Astrocyte (in vitro differentiated cells and primary cell): ENCODE results near the gene NEK10. TPM values are rescaled to one million over a fixed set of nuclear protein-coding genes. Genes with fewer than 3 reads are reported as not detected.
"Not testable (repeated sequence)": the region's sequence is repeated elsewhere in the genome, so short reads cannot be mapped to it uniquely, and the experiment has no call there.

Experiments
- DNase-seq: peaks from one replicate; pipeline ENCODE4 v3.0.0-alpha.2; 2010; ENCODE audit warnings: low read depth
- FAIRE-seq: peaks from 2 replicates; lab custom pipeline; 2011; peaks lifted over from hg19 to GRCh38; lab: Jason Lieb, UNC
- H2AFZ ChIP-seq: 2 replicates; pipeline ENCODE4 v1.6.0; 2012; ENCODE audit warnings: low read depth, low read length, inconsistent platforms
- H3K27ac ChIP-seq: 2 replicates; pipeline ENCODE4 v1.5.1; 2011; ENCODE audit warnings: low read depth, low read length, inconsistent platforms
- H3K27me3 ChIP-seq: 2 replicates; pipeline ENCODE4 v1.6.0; 2011; ENCODE audit warnings: low read length, inconsistent platforms; ENCODE audit not compliant: insufficient read depth
- H3K36me3 ChIP-seq: 2 replicates; pipeline ENCODE4 v1.5.1; 2011; ENCODE audit warnings: low read length, inconsistent platforms; ENCODE audit not compliant: insufficient read depth
- H3K4me1 ChIP-seq: 2 replicates; pipeline ENCODE4 v1.5.1; 2011; ENCODE audit warnings: low read length, inconsistent platforms; ENCODE audit not compliant: insufficient read depth
- H3K4me2 ChIP-seq: 2 replicates; pipeline ENCODE4 v1.6.0; 2012; ENCODE audit warnings: low read length, inconsistent platforms
- H3K4me3 ChIP-seq: 2 replicates; pipeline ENCODE4 v1.5.1; 2011; ENCODE audit warnings: low read depth, mild to moderate bottlenecking, low read length, inconsistent platforms; ENCODE audit not compliant: insufficient read depth
- H3K79me2 ChIP-seq: 2 replicates; pipeline ENCODE4 v1.6.0; 2012; ENCODE audit warnings: mild to moderate bottlenecking, low read length, inconsistent platforms; ENCODE audit not compliant: insufficient read depth
- H3K9ac ChIP-seq: 2 replicates; pipeline ENCODE4 v1.6.0; 2012; ENCODE audit warnings: mild to moderate bottlenecking, low read length, inconsistent platforms
- H3K9me3 ChIP-seq: 2 replicates; pipeline ENCODE4 v1.5.1; 2012; ENCODE audit warnings: low read depth, mild to moderate bottlenecking, low read length, inconsistent platforms; ENCODE audit not compliant: insufficient read depth
- H4K20me1 ChIP-seq: 2 replicates; pipeline ENCODE4 v1.6.0; 2012; ENCODE audit warnings: low read length, inconsistent platforms; ENCODE audit not compliant: insufficient read depth
- H3K27ac Mint-ChIP-seq: one replicate; pipeline ENCODE4 v1.8.0; 2021; ENCODE audit warnings: mild to moderate bottlenecking, mixed read lengths; ENCODE audit not compliant: unreplicated experiment
- H3K27me3 Mint-ChIP-seq: one replicate; pipeline ENCODE4 v1.8.0; 2021; ENCODE audit warnings: low read depth, mixed read lengths; ENCODE audit not compliant: unreplicated experiment
- H3K36me3 Mint-ChIP-seq: one replicate; pipeline ENCODE4 v1.8.0; 2021; ENCODE audit warnings: low read depth, mixed read lengths; ENCODE audit not compliant: unreplicated experiment
- H3K4me1 Mint-ChIP-seq: one replicate; pipeline ENCODE4 v1.8.0; 2021; ENCODE audit warnings: low read depth, mixed read lengths; ENCODE audit not compliant: unreplicated experiment
- H3K4me3 Mint-ChIP-seq: one replicate; pipeline ENCODE4 v1.8.0; 2021; ENCODE audit warnings: mild to moderate bottlenecking, moderate library complexity, mixed read lengths; ENCODE audit not compliant: unreplicated experiment
- H3K9me3 Mint-ChIP-seq: one replicate; pipeline ENCODE4 v1.8.0; 2021; ENCODE audit warnings: mild to moderate bottlenecking, mixed read lengths; ENCODE audit not compliant: unreplicated experiment
- EZH2 ChIP-seq: IDR thresholded peaks from 2 replicates; pipeline ENCODE4 v1.6.1; 2012; ENCODE audit warnings: mild to moderate bottlenecking, low read length, inconsistent platforms; ENCODE audit not compliant: insufficient read depth
- total RNA-seq: library from RNA; stranded (reverse); gene quantifications from 2 replicates; pipeline ENCODE4 v1.2.1, GENCODE V29; 2021
- TF ChIP-seq, protein P1 (sequence below): IDR thresholded peaks from 2 replicates; pipeline ENCODE4 v1.5.1; 2011; ENCODE audit warnings: low read depth, mild to moderate bottlenecking, inconsistent platforms, low read length, moderate library complexity; ENCODE audit not compliant: insufficient read depth

The NEK10 gene
- total RNA-seq, 1 donor from 2014 or later = 3.2 TPM

DNA sequence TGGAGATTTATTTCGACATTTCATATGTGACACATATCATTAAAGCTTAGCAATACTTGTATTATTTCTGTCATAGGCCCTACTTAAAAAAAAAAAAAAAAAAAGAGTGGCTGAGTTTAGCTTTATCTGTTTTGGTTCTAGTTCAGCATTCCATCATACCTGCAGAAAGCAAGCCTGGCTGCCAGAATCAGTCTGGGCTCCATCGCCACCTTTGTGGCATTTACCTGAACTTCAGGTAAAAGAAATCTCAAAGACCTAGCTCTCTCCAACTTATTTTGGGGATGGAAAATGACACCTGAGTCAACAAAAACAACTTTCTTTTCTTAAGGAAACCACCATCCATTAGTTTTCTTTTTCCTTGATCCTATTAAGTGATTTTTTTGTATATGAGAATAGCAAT lies 82.1 kb downstream of the NEK10 start:
- Histone ChIP-seq H3K27me3 (no peaks in the 10 kb centered on the region), H4K20me1 (no peaks in the 10 kb centered on the region), H3K4me1 (no peaks in the 10 kb centered on the region), H3K9me3 (no peaks in the 10 kb centered on the region), H3K79me2 (no peaks in the 10 kb centered on the region), H3K36me3 (peaks cover 7% of the 10 kb centered on the region), H3K27ac (no peak overlapping the region), H3K4me2 (no peak overlapping the region), H2AFZ (no peak overlapping the region), H3K4me3 (no peak overlapping the region), H3K9ac (no peak overlapping the region)
- no peaks in the 10 kb centered on the region for H3K9me3 Mint-ChIP-seq
- no peaks in the 10 kb centered on the region for H3K27me3 Mint-ChIP-seq
- TF ChIP-seq EZH2 = no peak
- TF ChIP-seq, protein P1, sequence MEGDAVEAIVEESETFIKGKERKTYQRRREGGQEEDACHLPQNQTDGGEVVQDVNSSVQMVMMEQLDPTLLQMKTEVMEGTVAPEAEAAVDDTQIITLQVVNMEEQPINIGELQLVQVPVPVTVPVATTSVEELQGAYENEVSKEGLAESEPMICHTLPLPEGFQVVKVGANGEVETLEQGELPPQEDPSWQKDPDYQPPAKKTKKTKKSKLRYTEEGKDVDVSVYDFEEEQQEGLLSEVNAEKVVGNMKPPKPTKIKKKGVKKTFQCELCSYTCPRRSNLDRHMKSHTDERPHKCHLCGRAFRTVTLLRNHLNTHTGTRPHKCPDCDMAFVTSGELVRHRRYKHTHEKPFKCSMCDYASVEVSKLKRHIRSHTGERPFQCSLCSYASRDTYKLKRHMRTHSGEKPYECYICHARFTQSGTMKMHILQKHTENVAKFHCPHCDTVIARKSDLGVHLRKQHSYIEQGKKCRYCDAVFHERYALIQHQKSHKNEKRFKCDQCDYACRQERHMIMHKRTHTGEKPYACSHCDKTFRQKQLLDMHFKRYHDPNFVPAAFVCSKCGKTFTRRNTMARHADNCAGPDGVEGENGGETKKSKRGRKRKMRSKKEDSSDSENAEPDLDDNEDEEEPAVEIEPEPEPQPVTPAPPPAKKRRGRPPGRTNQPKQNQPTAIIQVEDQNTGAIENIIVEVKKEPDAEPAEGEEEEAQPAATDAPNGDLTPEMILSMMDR = no peak
- DNase-seq = no peak
- no peaks in the 10 kb centered on the region for H3K36me3 Mint-ChIP-seq
- H3K4me3 Mint-ChIP-seq = no peak overlapping the region
- FAIRE-seq = no peak
- H3K27ac Mint-ChIP-seq = no peak overlapping the region
- no peaks in the 10 kb centered on the region for H3K4me1 Mint-ChIP-seq

DNA sequence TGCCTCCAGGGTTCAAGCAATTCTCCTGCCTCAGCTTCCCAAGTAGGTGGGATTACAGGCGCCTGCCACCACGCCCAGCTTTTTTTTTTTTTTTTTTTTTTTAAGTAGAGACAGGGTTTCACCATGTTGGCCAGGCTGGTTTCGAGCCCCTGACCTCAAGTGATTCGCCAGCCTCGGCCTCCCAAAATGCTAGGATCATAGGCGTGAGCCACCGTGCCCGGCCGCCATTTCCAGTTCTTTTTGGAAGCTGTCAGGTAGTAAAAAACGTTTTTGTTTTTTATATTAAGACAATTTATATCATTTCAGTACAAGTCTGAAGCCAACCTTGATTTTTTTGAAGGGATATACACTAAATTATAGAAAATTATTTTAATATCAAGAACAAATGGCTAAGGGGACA lies 82.7 kb downstream of the NEK10 start:
- H3K9ac ChIP-seq, H2AFZ ChIP-seq, H3K4me3 Mint-ChIP-seq, H3K27ac ChIP-seq, H3K4me3 ChIP-seq, H3K9me3 Mint-ChIP-seq, H3K27ac Mint-ChIP-seq, FAIRE-seq, H4K20me1 ChIP-seq, H3K4me1 Mint-ChIP-seq, H3K4me2 ChIP-seq, H3K9me3 ChIP-seq, H3K79me2 ChIP-seq, H3K36me3 ChIP-seq, H3K27me3 ChIP-seq, H3K36me3 Mint-ChIP-seq, H3K4me1 ChIP-seq, H3K27me3 Mint-ChIP-seq, DNase-seq: not testable (repeated sequence)

DNA sequence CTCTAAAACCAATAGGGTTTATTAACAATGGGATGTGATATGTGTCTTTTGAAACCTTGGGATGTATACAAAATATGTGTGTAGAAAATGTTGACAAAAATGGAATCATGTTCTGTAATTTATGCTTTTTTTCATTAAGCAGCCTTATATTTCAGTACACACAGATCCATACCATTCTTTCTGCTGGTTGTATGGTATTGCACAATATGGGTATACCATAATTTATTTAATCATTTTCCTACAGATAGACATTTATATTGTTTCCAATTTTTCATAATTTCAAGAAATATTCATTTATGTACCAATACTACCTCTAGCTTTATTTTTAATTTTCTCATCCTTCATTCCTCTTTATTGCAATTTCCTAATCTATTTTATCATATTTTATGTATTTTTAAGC lies 83.5 kb downstream of the NEK10 start:
- Mint-ChIP-seq H3K9me3 (no peaks in the 10 kb centered on the region), H3K4me1 (no peaks in the 10 kb centered on the region), H3K27me3 (no peaks in the 10 kb centered on the region), H3K4me3 (no peak overlapping the region), H3K36me3 (no peaks in the 10 kb centered on the region), H3K27ac (no peak overlapping the region)
- TF ChIP-seq, protein P1 = no peak
- no peak for TF ChIP-seq EZH2
- H3K9ac ChIP-seq = no peak overlapping the region
- DNase-seq (no peak), FAIRE-seq (no peak)
- H3K27me3 ChIP-seq = no peaks in the 10 kb centered on the region
- no peaks in the 10 kb centered on the region for H3K4me1 ChIP-seq
- H3K27ac ChIP-seq = no peak overlapping the region
- no peak overlapping the region for H2AFZ ChIP-seq
- no peaks in the 10 kb centered on the region for H3K9me3 ChIP-seq
- H4K20me1 ChIP-seq = no peaks in the 10 kb centered on the region
- no peak overlapping the region for H3K4me2 ChIP-seq
- peaks cover 7% of the 10 kb centered on the region for H3K36me3 ChIP-seq
- no peaks in the 10 kb centered on the region for H3K79me2 ChIP-seq
- no peak overlapping the region for H3K4me3 ChIP-seq
